GM21360 (cell line): ENCODE results near the gene INO80D.
"Not testable (repeated sequence)": the region's sequence is repeated elsewhere in the genome, so short reads cannot be mapped to it uniquely, and the experiment has no call there.

ENCODE experiments used
- ATAC-seq: cut with Tn5 transposase; IDR thresholded peaks from one replicate; pipeline ENCODE4 v1.9.1; 2021; ENCODE audit warnings: mild to moderate bottlenecking, moderate library complexity; ENCODE audit not compliant: unreplicated experiment

INO80D gene

DNA sequence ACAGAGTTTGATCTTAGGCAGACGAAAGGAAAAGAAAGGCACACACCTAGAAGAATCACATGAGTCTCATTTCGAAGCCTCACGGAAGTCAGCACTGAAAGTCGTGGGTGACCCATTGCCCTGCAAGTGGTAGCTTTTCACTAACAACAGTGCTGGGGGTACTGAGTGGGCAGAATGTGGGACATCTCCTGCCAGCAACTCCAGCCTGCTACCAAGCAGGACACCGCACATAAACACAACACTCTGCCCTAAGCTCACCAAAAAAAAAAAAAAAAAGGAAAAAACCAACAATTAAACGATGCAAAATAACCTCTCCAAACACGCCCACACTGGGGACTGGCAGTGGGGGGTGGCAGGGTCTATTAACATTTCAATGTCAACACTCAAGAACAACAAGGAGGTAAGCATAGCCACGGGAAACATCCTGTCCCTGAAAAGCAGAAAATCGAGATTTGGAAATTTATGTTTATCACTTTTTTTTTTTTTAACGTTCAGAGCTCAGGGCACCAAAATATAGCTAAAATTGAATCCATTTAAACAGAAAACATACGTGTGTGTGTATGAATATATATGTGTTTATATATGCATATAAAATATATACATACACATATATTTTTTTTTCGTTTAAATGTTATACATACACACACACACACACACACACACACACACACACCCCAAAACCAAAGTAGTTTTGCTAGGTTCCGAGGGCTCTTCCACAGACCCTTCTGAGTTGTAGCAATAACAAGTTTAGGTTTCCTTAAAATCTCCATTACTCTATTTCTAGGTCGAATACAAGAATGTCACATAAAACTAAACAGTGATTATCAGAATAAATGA, 2.2 kb downstream of the INO80D start:
- no peak for ATAC-seq

DNA sequence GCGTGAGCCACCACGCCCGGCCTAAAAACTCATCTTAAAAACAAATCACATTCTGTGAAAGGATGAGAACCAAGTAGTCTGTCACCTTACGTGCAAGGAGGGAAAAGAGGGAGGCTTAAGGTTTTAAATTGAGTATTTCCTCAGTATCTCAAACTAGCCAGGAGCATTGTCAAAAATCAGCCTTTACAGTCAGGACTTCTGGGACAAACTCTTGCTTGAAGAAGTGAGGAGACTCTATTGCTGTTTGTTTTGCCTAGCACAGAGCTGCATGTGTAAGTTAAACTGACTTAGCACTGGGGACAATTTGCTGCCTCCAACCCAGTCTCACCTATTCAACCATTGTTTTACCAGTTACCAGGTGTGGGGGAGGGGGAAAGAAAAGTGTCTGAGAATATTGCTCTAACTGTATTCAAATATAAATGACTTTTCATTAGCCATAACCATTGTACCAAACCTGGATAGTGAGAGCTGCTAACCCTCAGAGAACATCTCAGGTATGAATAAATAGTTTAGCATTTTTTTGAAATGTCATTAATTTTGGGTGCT, 3.6 kb downstream of the INO80D start:
- ATAC-seq: no peak

DNA sequence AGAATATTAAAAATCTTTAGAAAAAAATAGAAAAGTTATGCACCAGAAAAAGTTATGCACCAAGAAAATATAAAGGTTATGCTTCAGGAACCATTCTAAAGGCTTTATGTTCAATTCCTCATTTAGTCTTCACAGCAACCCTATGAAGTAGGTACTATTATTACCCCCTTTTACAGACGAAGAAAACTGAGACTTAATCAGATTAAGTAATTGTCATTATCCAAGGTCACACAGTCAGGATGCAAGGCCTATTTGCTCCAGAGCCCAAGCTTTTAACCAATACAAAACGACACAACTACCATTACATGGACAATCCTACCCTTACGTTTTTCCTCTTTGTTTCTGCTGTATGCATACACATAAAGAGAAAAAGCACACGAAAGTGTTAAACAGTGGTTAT, 5.0 kb downstream of the INO80D start:
- ATAC-seq: no peak

DNA sequence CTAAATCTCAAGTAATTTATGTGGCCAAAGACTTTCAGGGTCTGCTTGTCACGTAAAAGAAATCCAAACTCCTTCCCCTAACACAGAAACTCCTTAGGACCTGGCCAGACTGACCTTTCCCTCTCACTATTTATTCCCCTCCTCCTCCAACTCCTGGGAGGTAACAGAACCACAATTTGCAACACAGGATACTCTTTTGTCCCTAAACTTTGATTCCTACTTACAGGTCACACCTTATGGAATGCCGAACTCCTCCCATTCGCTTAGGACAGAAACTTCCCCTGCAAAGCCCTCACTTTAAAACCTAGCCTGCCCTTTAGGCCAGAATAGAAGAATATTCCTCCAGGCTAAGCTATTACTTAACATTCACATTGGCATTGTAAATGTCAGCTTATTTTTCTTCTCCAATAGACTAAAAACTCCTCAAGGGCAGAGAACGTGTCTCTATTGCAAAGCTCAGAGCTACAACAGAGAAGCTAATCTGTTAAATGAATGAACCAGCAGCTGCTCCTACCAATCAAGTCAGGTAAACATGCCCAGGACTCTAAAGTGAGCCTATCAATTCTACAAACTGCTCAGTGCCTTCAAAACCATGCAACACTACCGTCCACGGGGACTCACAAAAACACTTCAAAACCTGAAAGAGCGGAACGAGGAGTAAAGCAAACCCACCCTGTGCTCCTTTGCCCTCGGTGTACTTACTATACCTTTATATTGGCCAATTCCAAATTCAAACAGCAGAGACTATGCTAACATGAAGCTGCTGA, 6.1 kb downstream of the INO80D start:
- no peak for ATAC-seq

DNA sequence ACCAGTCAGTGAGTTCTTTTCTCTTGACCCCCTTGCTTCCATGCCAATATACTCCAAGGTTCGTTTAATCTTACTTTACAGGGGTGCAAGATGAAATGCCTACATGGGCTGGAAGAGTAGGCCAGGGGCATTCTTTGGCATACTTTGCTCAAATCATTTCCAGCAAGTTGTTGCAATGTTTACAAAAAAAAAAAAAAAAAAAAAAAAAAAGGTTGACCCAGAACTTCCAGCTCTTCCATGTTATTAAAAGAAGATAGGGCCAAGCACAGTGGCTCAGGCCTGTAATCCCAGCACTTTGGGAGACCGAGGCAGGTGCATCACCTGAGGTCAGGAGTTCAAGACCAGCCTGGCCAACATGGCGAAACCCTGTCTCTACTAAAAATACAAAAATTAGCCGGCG, 8.1 kb downstream of the INO80D start:
- ATAC-seq: not testable (repeated sequence)

DNA sequence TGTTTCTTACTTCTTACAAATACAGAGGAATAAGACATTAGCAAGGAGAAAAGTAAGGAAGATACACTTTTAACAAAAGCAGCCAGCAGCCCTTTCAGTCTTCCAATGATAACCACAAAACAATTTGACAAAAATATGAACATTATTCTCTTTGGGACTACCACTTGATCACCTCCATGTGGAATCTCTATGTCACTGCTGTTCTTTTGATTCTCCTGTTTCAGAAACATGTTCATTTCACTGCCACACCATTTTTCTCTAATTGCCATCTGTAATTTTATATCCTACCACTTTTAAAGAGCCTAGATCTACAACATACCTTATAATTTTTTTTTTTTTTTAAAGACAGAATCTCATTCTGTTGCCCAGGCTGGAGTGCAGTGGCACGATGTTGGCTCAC, 10.9 kb downstream of the INO80D start:
- no peak for ATAC-seq

DNA sequence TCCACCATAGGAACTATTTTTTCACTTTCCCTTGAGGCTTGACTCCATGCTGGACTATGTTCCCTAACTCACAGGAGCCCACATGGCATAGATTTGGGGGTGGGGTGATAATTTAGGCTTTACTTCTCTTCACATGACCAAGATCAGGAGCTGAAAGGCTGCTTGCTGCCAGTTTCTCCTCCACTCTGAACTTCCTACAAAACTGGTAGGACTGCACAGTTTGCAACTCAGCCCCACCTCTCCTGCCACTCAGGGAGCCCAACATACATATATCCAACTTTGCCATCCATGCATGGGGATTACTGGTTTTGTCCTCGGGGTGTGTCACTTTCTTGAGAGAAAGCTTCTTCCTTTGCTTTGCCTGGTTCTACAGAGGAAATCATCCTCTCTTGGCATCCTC, 14.2 kb downstream of the INO80D start:
- no peak for ATAC-seq

DNA sequence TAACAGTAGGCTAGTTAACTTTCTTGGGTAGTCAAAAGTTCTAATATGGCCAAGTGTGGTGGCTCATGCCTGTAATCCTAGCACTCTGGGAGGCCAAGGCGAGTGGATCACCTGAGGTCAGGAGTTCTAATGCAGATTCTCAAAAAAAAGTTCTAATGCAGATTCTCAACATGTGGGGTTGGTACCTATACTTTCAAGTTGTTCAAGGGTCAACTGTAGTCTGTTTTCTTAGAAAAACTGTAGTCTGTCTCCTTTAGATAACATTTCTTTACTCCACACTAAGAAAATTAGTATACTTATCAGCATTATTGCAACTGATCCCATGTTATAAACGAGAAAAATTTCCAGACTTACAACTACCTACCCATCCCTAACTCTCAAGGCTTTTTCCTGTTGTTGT, 16.6 kb downstream of the INO80D start:
- ATAC-seq: no peak

DNA sequence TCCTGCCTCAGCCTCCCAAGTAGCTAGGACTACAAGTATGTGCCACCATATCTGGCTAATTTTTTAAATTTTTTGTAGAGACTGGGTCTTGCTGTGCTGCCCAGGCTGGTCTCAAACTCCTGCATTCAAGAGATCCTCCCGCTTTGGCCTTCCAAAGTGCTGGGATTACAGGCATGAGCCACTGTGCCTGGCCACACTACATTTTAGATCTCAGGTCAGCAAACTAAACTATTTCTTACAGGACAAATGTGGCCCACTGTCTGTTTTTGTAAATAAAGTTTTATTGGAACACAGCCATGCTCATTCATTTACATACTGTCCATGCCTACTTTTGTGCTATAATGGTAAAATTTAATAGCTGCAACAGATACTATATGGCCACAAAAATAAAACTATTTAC, 17.8 kb downstream of the INO80D start:
- no peak for ATAC-seq

DNA sequence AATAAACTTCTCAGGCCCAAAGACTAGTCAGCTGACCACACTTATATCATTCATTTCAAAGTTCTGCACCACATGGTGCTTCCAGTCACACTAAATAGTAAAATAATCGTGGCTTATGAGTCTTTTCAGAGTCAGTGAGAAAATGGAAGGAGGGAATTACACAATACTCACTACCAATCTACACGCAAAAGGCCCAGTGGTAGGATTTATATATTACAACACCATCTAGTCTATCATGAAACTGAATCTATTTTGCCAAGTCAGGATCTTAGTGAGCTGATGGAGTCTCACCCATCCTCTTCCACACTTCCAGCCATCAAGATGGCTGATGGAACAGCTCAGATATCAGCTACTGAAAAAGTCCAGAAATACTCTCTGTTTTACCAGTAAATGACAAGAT, 21.9 kb downstream of the INO80D start:
- no peak for ATAC-seq

DNA sequence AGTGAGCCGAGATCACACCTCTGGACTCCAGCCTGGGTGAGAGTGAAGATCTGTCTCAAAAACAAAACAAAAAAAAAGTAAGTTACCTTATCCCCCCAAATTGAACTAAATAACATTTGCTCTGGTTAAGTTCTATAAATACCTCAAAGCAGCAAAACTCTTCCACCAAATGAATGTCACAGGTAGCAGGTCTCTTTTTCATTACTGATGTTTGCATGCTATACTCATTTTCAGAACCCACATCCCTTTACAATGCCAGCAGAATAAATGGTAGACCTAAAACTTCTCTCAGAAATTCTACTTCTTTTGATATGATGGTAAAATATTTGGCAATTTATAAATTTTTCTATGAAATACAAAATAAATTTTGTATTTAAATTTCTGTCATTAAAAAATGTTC, 22.3 kb downstream of the INO80D start:
- no peak for ATAC-seq

DNA sequence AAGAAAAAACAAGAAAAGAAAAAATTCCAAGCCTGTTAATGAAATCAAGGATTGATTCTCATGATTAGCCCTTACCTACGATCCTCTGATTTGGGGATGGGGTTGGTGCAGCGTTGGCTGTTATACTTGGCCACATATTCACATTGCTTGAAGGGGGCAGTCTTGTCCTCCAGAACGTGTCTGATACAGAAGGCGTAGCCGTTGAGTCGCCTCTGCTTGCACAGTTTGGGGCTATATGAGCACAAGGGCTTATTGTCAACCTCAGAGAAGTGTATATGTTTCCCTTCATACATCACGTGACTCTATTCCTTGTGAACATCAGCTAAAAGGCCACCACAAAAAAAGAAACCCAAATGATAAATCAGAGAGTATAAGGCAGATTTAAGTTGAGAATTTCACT, 23.2 kb downstream of the INO80D start:
- no peak for ATAC-seq

DNA sequence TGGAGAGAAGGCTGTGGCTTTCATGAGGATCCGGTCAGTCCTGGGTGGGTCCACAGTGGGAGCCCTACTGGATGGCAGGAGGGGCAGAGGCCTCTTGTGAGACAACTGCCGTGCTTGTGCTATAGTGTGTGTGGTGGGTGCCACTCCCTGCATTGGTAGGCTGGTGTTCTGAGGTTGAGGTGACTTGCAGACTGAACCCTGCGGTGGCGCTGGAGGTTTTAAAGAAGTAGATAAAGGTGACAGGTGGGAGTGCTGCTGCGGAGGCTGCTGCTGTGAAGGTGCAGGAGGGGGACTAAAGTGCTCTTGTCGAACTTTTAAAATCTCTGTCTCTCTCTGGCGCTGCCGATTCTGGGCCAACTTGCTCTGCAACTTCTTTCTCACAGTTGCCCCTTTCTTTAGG, 29.7 kb downstream of the INO80D start:
- ATAC-seq: no peak

DNA sequence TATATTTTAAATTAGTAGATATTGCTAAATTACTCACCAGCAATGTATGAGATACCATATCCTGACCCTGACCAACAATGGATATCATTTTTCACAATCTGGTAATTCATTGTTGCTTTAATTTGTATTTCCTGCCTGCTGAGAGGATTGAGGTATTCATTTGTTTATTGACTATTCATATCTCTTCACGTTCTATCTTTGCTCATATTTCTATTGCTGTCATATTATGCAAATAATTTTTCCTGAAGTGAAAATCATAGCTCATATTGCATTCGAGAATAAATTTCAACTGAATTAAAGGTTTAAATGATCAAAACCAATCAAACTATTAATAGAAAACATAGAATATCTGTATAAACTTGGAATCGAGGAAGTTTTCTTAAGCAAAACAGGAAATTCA, 31.0 kb downstream of the INO80D start:
- no peak for ATAC-seq

DNA sequence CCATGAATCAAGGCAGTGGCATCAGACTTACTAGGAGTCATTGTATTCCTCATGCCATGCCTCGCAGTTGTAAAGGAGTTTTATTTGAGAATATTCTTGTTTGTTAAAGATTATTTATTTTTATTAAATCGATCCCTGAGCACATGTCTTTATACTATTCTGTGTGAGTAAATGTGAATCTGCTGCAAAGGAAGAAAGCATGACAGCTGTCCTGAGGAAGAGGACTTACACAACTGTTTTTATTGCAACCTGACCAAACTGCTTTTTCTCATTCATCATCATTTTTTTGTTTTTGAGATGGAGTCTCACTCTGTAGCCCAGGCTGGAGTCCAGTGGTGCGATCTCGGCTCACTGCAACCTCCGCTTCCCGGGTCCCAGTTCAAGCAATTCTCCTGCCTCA, 34.1 kb downstream of the INO80D start:
- ATAC-seq: no peak

DNA sequence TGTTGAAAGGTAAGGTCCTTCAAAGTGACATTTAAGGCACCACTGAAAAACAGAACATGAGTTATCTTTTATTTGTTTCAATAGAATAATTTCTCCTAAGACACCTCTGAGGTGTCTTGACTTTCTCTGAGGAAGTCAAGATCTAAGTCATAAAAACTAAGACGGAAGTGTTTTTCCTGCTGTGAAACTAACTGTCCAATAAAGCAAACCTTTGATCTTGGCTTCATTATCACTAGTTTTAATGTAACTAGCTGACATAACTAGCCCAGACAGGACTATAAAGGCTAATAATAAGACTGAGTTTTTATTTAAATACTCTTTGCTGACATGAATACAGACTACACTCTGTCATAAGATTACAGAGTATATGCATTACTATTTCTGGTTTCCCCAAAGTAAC, 36.6 kb downstream of the INO80D start:
- no peak for ATAC-seq

DNA sequence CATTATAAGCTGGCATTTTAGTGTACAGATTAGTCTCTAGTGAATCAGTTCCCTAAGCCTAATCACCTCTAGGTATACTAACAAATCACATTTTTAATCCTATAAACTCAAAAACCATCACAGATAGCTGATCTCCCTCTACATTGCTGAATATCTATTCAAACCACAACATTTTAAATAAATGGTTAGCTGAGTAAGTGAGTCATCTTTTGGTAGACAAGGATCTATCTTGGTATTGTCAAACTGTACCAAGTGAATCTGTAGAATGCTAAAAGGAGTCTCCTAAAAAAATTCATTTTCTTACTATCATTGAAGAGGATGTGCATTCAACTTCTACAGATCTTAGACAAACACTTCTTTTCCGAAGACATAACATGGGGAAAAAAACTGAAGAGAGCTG, 40.7 kb downstream of the INO80D start:
- no peak for ATAC-seq

DNA sequence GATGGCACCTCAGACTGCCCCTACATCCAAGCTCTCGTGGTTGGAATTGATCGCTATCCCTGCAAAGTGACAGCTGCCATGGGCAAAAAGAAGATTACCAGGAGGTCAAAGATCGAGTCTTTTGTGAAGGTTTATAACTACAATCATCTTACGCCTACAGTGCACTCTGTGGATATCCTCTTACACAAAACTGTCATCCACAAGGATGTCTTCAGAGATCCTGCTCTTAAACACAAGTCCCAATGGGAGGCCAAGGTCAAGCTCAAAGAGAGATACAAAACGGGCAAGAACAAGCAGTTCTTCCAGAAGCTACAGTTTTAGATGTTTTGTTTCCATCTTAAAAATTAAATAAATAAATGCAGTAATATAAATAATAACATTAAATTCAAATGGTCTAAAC, 45.4 kb downstream of the INO80D start:
- no peak for ATAC-seq

DNA sequence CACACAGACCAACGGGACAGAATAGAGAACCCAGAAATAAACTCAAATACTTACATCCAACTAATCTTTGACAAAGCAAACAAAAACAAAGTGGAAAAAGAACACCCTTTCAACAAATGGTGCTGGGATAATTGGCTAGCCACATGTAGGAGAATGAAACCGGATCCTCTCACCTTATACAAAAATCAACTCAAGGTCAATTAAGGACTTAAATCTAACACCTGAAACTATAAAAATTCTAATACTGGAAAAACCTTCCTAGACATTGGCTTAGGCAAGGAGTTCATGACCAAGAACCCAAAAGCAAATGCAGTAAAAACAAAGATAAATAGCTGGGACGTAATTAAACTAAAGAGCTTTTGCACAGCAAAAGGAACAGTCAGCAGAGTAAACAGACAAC, 50.6 kb downstream of the INO80D start:
- ATAC-seq: not testable (repeated sequence)

DNA sequence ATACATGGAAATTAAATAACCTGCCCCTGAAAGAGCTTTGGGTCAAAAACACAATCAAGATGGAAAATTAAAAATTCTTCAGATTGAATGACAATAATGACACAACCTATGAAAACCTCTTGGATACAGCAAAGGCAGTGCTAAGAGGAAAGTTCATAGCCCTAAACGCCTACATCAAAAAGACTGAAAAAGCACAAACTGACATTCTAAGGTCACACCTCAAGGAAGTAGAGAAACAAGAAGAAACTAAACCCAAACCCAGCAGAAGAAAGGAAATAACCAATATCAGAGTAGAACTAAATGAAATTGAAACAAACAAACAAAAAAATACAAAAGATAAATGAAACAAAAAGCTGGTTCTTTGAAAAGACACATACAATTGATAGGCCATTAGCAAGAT, 52.5 kb downstream of the INO80D start:
- ATAC-seq: not testable (repeated sequence)

DNA sequence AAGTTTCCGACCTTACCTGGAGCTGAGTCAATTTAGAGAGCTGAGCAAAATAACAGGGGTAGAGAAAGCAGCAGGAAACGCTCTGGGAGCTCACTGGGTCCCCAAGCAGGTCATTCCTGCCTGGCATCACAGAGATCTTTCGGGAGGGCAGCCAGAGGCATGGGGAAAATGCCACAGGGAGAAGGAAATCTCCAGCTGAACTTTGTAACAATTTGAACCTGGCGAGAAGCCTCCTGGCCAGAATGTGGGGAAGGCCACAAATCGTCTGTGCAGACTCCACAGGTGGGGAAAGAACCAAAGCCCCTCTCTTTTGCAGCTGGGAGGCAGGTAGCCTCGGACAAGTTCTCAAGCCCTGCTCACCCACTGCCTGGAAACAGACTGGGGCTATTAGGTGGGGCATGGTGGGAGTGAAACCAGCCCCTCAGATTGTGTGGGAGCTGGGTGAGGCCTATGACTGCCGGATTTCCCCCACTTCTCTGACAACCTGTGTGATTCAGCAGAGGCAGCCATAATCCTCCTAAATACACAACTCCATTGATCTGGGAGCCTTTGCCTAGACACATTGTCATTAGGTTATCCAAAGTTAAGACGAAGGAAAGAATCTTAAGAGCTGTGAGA, 53.9 kb downstream of the INO80D start:
- ATAC-seq: no peak
